Neural progenitor cell (in vitro differentiated cells): ENCODE data around the gene CSAG1. TPM values are rescaled to one million over a fixed set of nuclear protein-coding genes. Genes with fewer than 3 reads are reported as not detected.
"Not testable (repeated sequence)": the region's sequence is repeated elsewhere in the genome, so short reads cannot be mapped to it uniquely, and the experiment has no call there.

ENCODE experiments used
- DNase-seq: peaks from one replicate; pipeline ENCODE4 v3.0.0-alpha.2; 2016; ENCODE audit warnings: low spot score
- H2AFZ ChIP-seq: fragments of 200-600 bp; sonication (generic); replicated peaks from 2 replicates; pipeline ENCODE4 v1.6.1; 2016; ENCODE audit warnings: antibody characterized with exemption
- H3F3A ChIP-seq: fragments of 200-600 bp; sonication (generic); 2 replicates; pipeline ENCODE4 v1.6.1; 2016; ENCODE audit warnings: antibody characterized with exemption, low read depth
- H3K27ac ChIP-seq: fragments of 200-600 bp; sonication (generic); 2 replicates; pipeline ENCODE4 v1.5.1; 2016; ENCODE audit warnings: mild to moderate bottlenecking
- H3K27me3 ChIP-seq: fragments of 200-600 bp; sonication (generic); 2 replicates; pipeline ENCODE4 v1.6.1; 2016; ENCODE audit warnings: mild to moderate bottlenecking, moderate library complexity
- H3K36me3 ChIP-seq: fragments of 200-600 bp; sonication (generic); 2 replicates; pipeline ENCODE4 v1.5.1; 2016
- H3K4me1 ChIP-seq: fragments of 200-600 bp; sonication (generic); 2 replicates; pipeline ENCODE4 v1.6.1; 2016; ENCODE audit warnings: mixed run types
- H3K4me2 ChIP-seq: fragments of 200-600 bp; sonication (generic); 2 replicates; pipeline ENCODE4 v1.6.1; 2016
- H3K4me3 ChIP-seq: fragments of 200-600 bp; sonication (generic); 2 replicates; pipeline ENCODE4 v1.5.1; 2016
- H3K79me2 ChIP-seq: fragments of 200-600 bp; sonication (generic); 2 replicates; pipeline ENCODE4 v1.6.1; 2016; ENCODE audit warnings: low read depth
- H3K9ac ChIP-seq: fragments of 200-600 bp; sonication (generic); 2 replicates; pipeline ENCODE4 v1.6.1; 2016
- H3K9me3 ChIP-seq: fragments of 200-600 bp; sonication (generic); 2 replicates; pipeline ENCODE4 v1.5.1; 2016; ENCODE audit warnings: low read depth
- H4K20me1 ChIP-seq: fragments of 200-600 bp; sonication (generic); 2 replicates; pipeline ENCODE4 v1.6.1; 2016; ENCODE audit warnings: low read depth
- H3K27ac Mint-ChIP-seq: 3 replicates; pipeline ENCODE4 v1.8.0; 2021; ENCODE audit warnings: mixed read lengths
- H3K27me3 Mint-ChIP-seq: 2 replicates; pipeline ENCODE4 v1.8.0; 2022; ENCODE audit warnings: low read depth, mild to moderate bottlenecking, inconsistent platforms, moderate library complexity, mixed read lengths; ENCODE audit not compliant: insufficient read depth
- H3K36me3 Mint-ChIP-seq: 3 replicates; pipeline ENCODE4 v1.8.0; 2021; ENCODE audit warnings: mixed read lengths
- H3K4me1 Mint-ChIP-seq: 3 replicates; pipeline ENCODE4 v1.8.0; 2021; ENCODE audit warnings: mixed read lengths
- H3K4me3 Mint-ChIP-seq: 3 replicates; pipeline ENCODE4 v1.8.0; 2021; ENCODE audit warnings: mild to moderate bottlenecking, moderate library complexity, mixed read lengths
- H3K9me3 Mint-ChIP-seq: 3 replicates; pipeline ENCODE4 v1.8.0; 2020; ENCODE audit warnings: mixed read lengths
- total RNA-seq: library from RNA; depleted of rRNA; stranded (reverse); fragments of >200 nt; gene quantifications from 2 replicates; pipeline ENCODE4 v1.2.3, GENCODE V29; 2015; ENCODE audit warnings: low replicate concordance

The CSAG1 gene
- total RNA-seq, 1 donor from 2014 or later = not detected

GRCh38 chrX:152706500-152706899, 27.0 kb downstream of the CSAG1 start:
- H3K27ac ChIP-seq, DNase-seq, H3K4me3 ChIP-seq, H3K9ac ChIP-seq, H2AFZ ChIP-seq, H3F3A ChIP-seq, H4K20me1 ChIP-seq, H3K4me1 ChIP-seq, H3K4me2 ChIP-seq, H3K36me3 ChIP-seq, H3K36me3 Mint-ChIP-seq, H3K27ac Mint-ChIP-seq, H3K9me3 ChIP-seq, H3K79me2 ChIP-seq, H3K4me1 Mint-ChIP-seq, H3K9me3 Mint-ChIP-seq, H3K27me3 ChIP-seq, H3K27me3 Mint-ChIP-seq, H3K4me3 Mint-ChIP-seq: not testable (repeated sequence)

GRCh38 chrX:152700390-152700789, 33.1 kb downstream of the CSAG1 start:
- H3K4me2 ChIP-seq, H2AFZ ChIP-seq, H3K4me3 Mint-ChIP-seq, H3K9me3 ChIP-seq, DNase-seq, H3K9ac ChIP-seq, H4K20me1 ChIP-seq, H3K36me3 Mint-ChIP-seq, H3F3A ChIP-seq, H3K9me3 Mint-ChIP-seq, H3K27me3 ChIP-seq, H3K36me3 ChIP-seq, H3K27ac Mint-ChIP-seq, H3K4me1 ChIP-seq, H3K27me3 Mint-ChIP-seq, H3K4me3 ChIP-seq, H3K79me2 ChIP-seq, H3K4me1 Mint-ChIP-seq, H3K27ac ChIP-seq: not testable (repeated sequence)

GRCh38 chrX:152697952-152698931, 35.3 kb downstream of the CSAG1 start, which contains the start of gene MAGEA3:
Gene MAGEA3 (plus strand): TSS chrX:152698794. CDS start chrX:152700833, 2,039 bp downstream.
- not testable (repeated sequence) for H3K27ac Mint-ChIP-seq, H3K4me1 ChIP-seq, H3K36me3 ChIP-seq, H3K27ac ChIP-seq, H3K9ac ChIP-seq, H3K4me1 Mint-ChIP-seq, H2AFZ ChIP-seq, H3K36me3 Mint-ChIP-seq, H3K9me3 ChIP-seq, H3K4me2 ChIP-seq, H3F3A ChIP-seq, H3K27me3 ChIP-seq, DNase-seq, H3K4me3 Mint-ChIP-seq, H3K79me2 ChIP-seq, H3K27me3 Mint-ChIP-seq, H4K20me1 ChIP-seq, H3K9me3 Mint-ChIP-seq, H3K4me3 ChIP-seq

- H3K36me3 ChIP-seq, H3K4me3 ChIP-seq, H3K27ac Mint-ChIP-seq, H3K4me2 ChIP-seq, H3K27me3 ChIP-seq, H3K9me3 Mint-ChIP-seq, H3K9me3 ChIP-seq, H3K4me1 ChIP-seq, H2AFZ ChIP-seq, H3K36me3 Mint-ChIP-seq, H3K4me3 Mint-ChIP-seq, H3K9ac ChIP-seq, H4K20me1 ChIP-seq, DNase-seq, H3F3A ChIP-seq, H3K79me2 ChIP-seq, H3K27ac ChIP-seq, H3K27me3 Mint-ChIP-seq, H3K4me1 Mint-ChIP-seq: not testable (repeated sequence)
Measured at GRCh38 chrX:152681012-152681411, 52.5 kb downstream of the CSAG1 start.

Other genes starting within 250 kb of the CSAG1 start
- gene GABRQ, start 95.8 kb downstream of the CSAG1 start, total RNA-seq = 0.90 and 1.5 TPM in 2 replicates
- gene MAGEA3, start 34.9 kb downstream of the CSAG1 start, total RNA-seq = not detected in 2 replicates
- gene CSAG2, start 24.4 kb downstream of the CSAG1 start, total RNA-seq = not detected in 2 replicates
- not detected in 2 replicates for gene MAGEA2B, start 19.1 kb downstream of the CSAG1 start, total RNA-seq
- gene MAGEA12, start within 50 bp of the CSAG1 start, total RNA-seq = not detected in 2 replicates
- not detected in 2 replicates for gene MAGEA2, start 20.1 kb upstream of the CSAG1 start, total RNA-seq
- gene CSAG3, start 25.5 kb upstream of the CSAG1 start, total RNA-seq = not detected in 2 replicates
- not detected in 2 replicates for gene MAGEA6, start 36.0 kb upstream of the CSAG1 start, total RNA-seq
- 43.5 and 82.3 TPM in 2 replicates for gene CETN2, start 97.0 kb upstream of the CSAG1 start, total RNA-seq
- gene NSDHL, start 97.3 kb upstream of the CSAG1 start, total RNA-seq = 15.2 and 15.9 TPM in 2 replicates
- 14.0 and 14.8 TPM in 2 replicates for gene ZNF185, start 164.3 kb upstream of the CSAG1 start, total RNA-seq